Inferior parietal cortex (tissue), 1 donor: ENCODE data around the gene PRKCH.
"Not testable (repeated sequence)": the region's sequence is repeated elsewhere in the genome, so short reads cannot be mapped to it uniquely, and the experiment has no call there.

Source experiments
- DNase-seq: peaks from one replicate; pipeline ENCODE4 v3.0.0-alpha.2; 2016; ENCODE audit errors: extremely low spot score

PRKCH gene

GRCh38 chr14:61388976-61389576, 67.7 kb downstream of the PRKCH start:
- DNase-seq, result no peak

GRCh38 chr14:61391119-61391518, 69.7 kb downstream of the PRKCH start:
- no peak for DNase-seq

GRCh38 chr14:61392297-61392696, 70.9 kb downstream of the PRKCH start:
- no peak for DNase-seq

GRCh38 chr14:61394542-61394941, 73.2 kb downstream of the PRKCH start:
- no peak for DNase-seq

GRCh38 chr14:61395115-61395725, 73.8 kb downstream of the PRKCH start:
- DNase-seq, result no peak

- no peak for DNase-seq
Measured at GRCh38 chr14:61396279-61396678, 74.9 kb downstream of the PRKCH start.

GRCh38 chr14:61396694-61397093, 75.3 kb downstream of the PRKCH start:
- no peak for DNase-seq

- no peak for DNase-seq
Measured at GRCh38 chr14:61397615-61398014, 76.2 kb downstream of the PRKCH start.

- DNase-seq, result no peak
Measured at GRCh38 chr14:61398221-61398620, 76.8 kb downstream of the PRKCH start.

- no peak for DNase-seq
Measured at GRCh38 chr14:61399365-61399764, 78.0 kb downstream of the PRKCH start.

- DNase-seq, result no peak
Measured at GRCh38 chr14:61401461-61401860, 80.1 kb downstream of the PRKCH start.

- DNase-seq, result no peak
Measured at GRCh38 chr14:61403411-61403810, 82.0 kb downstream of the PRKCH start.

GRCh38 chr14:61404637-61405036, 83.3 kb downstream of the PRKCH start:
- no peak for DNase-seq

GRCh38 chr14:61406198-61406597, 84.8 kb downstream of the PRKCH start:
- DNase-seq, result no peak

- DNase-seq, result no peak
Measured at GRCh38 chr14:61406675-61407074, 85.3 kb downstream of the PRKCH start.

- DNase-seq, result no peak
Measured at GRCh38 chr14:61408498-61408897, 87.1 kb downstream of the PRKCH start.

GRCh38 chr14:61409782-61410181, 88.4 kb downstream of the PRKCH start:
- no peak for DNase-seq

- DNase-seq, result not testable (repeated sequence)
Measured at GRCh38 chr14:61415934-61416333, 94.6 kb downstream of the PRKCH start.

- DNase-seq, result no peak
Measured at GRCh38 chr14:61416591-61416990, 95.2 kb downstream of the PRKCH start.

- no peak for DNase-seq
Measured at GRCh38 chr14:61417141-61417540, 95.8 kb downstream of the PRKCH start.

- no peak for DNase-seq
Measured at GRCh38 chr14:61417883-61418455, 96.6 kb downstream of the PRKCH start.

- no peak for DNase-seq
Measured at GRCh38 chr14:61418746-61419145, 97.4 kb downstream of the PRKCH start.

- DNase-seq, result no peak
Measured at GRCh38 chr14:61419201-61419600, 97.8 kb downstream of the PRKCH start.

- no peak for DNase-seq
Measured at GRCh38 chr14:61420326-61420725, 98.9 kb downstream of the PRKCH start.
